Smooth muscle cell (in vitro differentiated cells): ENCODE data around the gene SLC24A4. TPM values are rescaled to one million over a fixed set of nuclear protein-coding genes. Genes with fewer than 3 reads are reported as not detected.

Experiments used
- DNase-seq: peaks from one replicate; lab custom pipeline; 2025; ENCODE audit not compliant: unreplicated experiment; lab: John Stamatoyannopoulos, UW
- H2AFZ ChIP-seq: fragments of 200-600 bp; sonication (generic); 2 replicates; pipeline ENCODE4 v1.6.0; 2016; ENCODE audit warnings: antibody characterized with exemption, low read depth, mild to moderate bottlenecking
- H3F3A ChIP-seq: fragments of 200-600 bp; sonication (generic); 2 replicates; pipeline ENCODE4 v1.6.0; 2017; ENCODE audit warnings: antibody characterized with exemption, low read depth
- H3K27ac ChIP-seq: fragments of 200-600 bp; sonication (generic); 2 replicates; pipeline ENCODE4 v1.5.1; 2016; ENCODE audit warnings: low read depth, mild to moderate bottlenecking
- H3K27me3 ChIP-seq: fragments of 200-600 bp; sonication (generic); 2 replicates; pipeline ENCODE4 v1.6.1; 2016; ENCODE audit warnings: low read depth, mild to moderate bottlenecking
- H3K36me3 ChIP-seq: fragments of 200-600 bp; sonication (generic); 2 replicates; pipeline ENCODE4 v1.5.1; 2016; ENCODE audit warnings: low read depth
- H3K4me1 ChIP-seq: fragments of 200-600 bp; sonication (generic); 2 replicates; pipeline ENCODE4 v1.5.1; 2016; ENCODE audit warnings: low read depth
- H3K4me2 ChIP-seq: fragments of 200-600 bp; sonication (generic); 2 replicates; pipeline ENCODE4 v1.6.0; 2016; ENCODE audit warnings: mild to moderate bottlenecking
- H3K4me3 ChIP-seq: fragments of 200-600 bp; sonication (generic); 2 replicates; pipeline ENCODE4 v1.5.1; 2016; ENCODE audit warnings: mild to moderate bottlenecking
- H3K79me2 ChIP-seq: fragments of 200-600 bp; sonication (generic); 2 replicates; pipeline ENCODE4 v1.6.0; 2016; ENCODE audit warnings: low read depth, mild to moderate bottlenecking
- H3K9ac ChIP-seq: fragments of 200-600 bp; sonication (generic); 2 replicates; pipeline ENCODE4 v1.6.0; 2016; ENCODE audit warnings: low read depth
- H3K9me3 ChIP-seq: fragments of 200-600 bp; sonication (generic); replicated peaks from 2 replicates; pipeline ENCODE4 v1.5.1; 2016; ENCODE audit warnings: low read depth
- H4K20me1 ChIP-seq: fragments of 200-600 bp; sonication (generic); 2 replicates; pipeline ENCODE4 v1.6.0; 2016; ENCODE audit warnings: low read depth
- WGBS: methylation state at CpG from one replicate; pipeline ENCODE4 v1.1.7; 2016; ENCODE audit warnings: low lambda C conversion rate; 5-methylcytosine and 5-hydroxymethylcytosine counted together
- polyA plus RNA-seq: library from polyadenylated mRNA; unstranded; fragments of >200 nt; fragmentation: Nextera tagmentation; extraction: Ambion mirVana; gene quantifications from 2 replicates; pipeline ENCODE4 v1.2.1, GENCODE V29; 2016
- total RNA-seq: library from RNA; depleted of rRNA; stranded (reverse); fragments of >200 nt; gene quantifications from 2 replicates; pipeline ENCODE4 v1.2.3, GENCODE V29; 2014
- TF ChIP-seq, protein P1 (sequence below): fragments of 200-600 bp; sonication (generic); IDR thresholded peaks from 2 replicates; pipeline ENCODE4 v1.5.1; 2017; ENCODE audit warnings: borderline replicate concordance, mild to moderate bottlenecking, antibody characterized with exemption; ENCODE audit not compliant: insufficient read depth, poor library complexity, severe bottlenecking

SLC24A4 gene
- total and polyA plus RNA-seq, 2 experiments from 2014 or later = 0.58 TPM; not detected in 1

DNA sequence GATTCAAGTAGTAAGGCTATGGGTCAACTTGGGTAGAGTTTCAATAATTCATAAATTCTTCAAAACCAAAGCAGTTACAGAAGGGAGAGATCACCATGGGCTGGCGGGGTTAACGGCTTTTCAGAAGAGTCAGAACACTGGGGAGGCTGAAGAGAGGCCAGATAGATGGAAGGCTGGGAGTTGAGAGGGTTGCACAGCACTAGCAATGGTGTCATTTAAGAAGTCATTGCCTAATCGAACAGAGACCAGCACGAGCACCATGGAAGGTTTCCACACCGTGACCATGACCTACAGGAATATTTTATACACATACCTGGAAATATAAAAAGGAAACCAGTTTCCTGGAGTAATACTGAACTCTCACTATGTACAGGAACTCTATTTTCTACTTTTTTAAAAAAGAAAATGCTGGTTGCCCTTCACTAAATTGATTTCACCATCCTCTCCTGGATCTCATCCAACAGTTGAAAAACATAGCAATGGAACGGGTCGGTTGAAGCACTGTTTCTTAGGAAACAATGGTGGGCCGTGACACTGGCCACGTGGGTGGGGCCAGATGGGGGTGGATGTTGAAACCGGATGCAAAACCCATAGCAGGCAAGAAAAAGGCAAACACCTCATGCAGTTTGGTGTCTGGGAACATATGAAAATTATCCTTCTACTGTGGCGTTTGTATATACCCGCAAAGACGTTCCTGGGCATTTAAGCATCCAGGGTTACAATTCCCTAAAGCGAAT is 152.7 kb downstream of the SLC24A4 start:
- Histone ChIP-seq H3K4me2 (no peak overlapping the region), H3K79me2 (no peaks in the 10 kb centered on the region), H3K36me3 (no peaks in the 10 kb centered on the region), H3K4me1 (no peaks in the 10 kb centered on the region), H3K9me3 (no peaks in the 10 kb centered on the region), H3K9ac (no peak overlapping the region), H3F3A (no peaks in the 10 kb centered on the region), H2AFZ (no peak overlapping the region), H4K20me1 (no peaks in the 10 kb centered on the region), H3K27me3 (no peaks in the 10 kb centered on the region), H3K27ac (no peak overlapping the region), H3K4me3 (no peak overlapping the region)
- TF ChIP-seq, protein P1, sequence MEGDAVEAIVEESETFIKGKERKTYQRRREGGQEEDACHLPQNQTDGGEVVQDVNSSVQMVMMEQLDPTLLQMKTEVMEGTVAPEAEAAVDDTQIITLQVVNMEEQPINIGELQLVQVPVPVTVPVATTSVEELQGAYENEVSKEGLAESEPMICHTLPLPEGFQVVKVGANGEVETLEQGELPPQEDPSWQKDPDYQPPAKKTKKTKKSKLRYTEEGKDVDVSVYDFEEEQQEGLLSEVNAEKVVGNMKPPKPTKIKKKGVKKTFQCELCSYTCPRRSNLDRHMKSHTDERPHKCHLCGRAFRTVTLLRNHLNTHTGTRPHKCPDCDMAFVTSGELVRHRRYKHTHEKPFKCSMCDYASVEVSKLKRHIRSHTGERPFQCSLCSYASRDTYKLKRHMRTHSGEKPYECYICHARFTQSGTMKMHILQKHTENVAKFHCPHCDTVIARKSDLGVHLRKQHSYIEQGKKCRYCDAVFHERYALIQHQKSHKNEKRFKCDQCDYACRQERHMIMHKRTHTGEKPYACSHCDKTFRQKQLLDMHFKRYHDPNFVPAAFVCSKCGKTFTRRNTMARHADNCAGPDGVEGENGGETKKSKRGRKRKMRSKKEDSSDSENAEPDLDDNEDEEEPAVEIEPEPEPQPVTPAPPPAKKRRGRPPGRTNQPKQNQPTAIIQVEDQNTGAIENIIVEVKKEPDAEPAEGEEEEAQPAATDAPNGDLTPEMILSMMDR = no peak
- DNase-seq = no peak
- 92% methylated on average over 14 of the region's 14 CpGs for WGBS

GRCh38 chr14:92480856-92481255 is 157.9 kb downstream of the SLC24A4 start:
- Histone ChIP-seq H3K27me3 (no peaks in the 10 kb centered on the region), H3K9me3 (no peaks in the 10 kb centered on the region), H3K36me3 (no peaks in the 10 kb centered on the region), H3K4me3 (no peak overlapping the region), H4K20me1 (no peaks in the 10 kb centered on the region), H3K4me2 (no peak overlapping the region), H3K79me2 (no peaks in the 10 kb centered on the region), H3K9ac (no peak overlapping the region), H3K4me1 (no peaks in the 10 kb centered on the region), H3K27ac (no peak overlapping the region), H2AFZ (no peak overlapping the region), H3F3A (no peaks in the 10 kb centered on the region)
- no peak for DNase-seq
- TF ChIP-seq, protein P1 = no peak
- WGBS = 83% methylated on average over 3 of the region's 3 CpGs

GRCh38 chr14:92481386-92481785 is 158.4 kb downstream of the SLC24A4 start:
- no peaks in the 10 kb centered on the region for H3K9me3 ChIP-seq
- no peak overlapping the region for H3K9ac ChIP-seq
- H3K4me3 ChIP-seq = no peak overlapping the region
- 44% methylated on average over 1 of the region's 1 CpG for WGBS
- H2AFZ ChIP-seq = no peak overlapping the region
- no peak for DNase-seq
- H3K4me2 ChIP-seq = no peak overlapping the region
- no peaks in the 10 kb centered on the region for H3K27me3 ChIP-seq
- no peak overlapping the region for H3K27ac ChIP-seq
- no peaks in the 10 kb centered on the region for H4K20me1 ChIP-seq
- TF ChIP-seq, protein P1 = peak; percentile 9
- H3K79me2 ChIP-seq = no peaks in the 10 kb centered on the region
- H3F3A ChIP-seq = no peaks in the 10 kb centered on the region
- H3K36me3 ChIP-seq = no peaks in the 10 kb centered on the region
- H3K4me1 ChIP-seq = no peaks in the 10 kb centered on the region

DNA sequence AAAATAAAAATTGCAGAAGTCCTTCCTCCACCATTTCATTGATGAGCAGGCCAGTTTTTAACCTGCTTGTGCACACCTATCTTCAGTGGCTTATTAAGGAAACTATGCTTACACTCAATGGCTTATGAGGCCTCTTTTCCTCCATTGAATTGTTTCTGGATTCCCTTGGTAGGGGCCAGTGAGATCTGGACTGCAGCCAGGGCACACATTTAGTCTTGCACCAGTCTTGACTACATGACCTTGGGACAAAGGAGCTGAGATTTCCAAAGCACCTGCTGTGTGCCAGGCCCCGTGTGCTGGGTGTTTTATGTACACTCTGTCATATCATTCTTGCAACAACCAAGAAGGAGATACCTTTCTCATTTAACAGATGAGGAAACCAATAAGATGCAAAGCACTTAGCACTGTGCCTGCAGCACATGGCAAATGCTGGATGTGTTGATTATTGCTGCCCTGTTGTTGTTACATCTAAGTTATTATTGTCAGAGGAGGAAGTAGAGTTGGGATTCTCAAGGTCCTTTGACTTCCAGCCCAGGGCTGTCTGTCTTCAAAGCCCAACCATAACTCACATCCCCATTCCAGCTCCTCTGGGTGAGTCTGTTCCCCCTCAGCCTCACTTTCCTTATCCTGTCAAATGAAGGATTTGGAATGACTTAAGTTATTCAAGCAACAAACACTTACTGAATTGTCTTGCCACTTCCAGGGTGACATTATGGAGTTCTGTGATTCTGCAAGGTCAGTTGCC is 159.0 kb downstream of the SLC24A4 start:
- Histone ChIP-seq H3K4me3 (no peak overlapping the region), H4K20me1 (no peaks in the 10 kb centered on the region), H3K4me1 (no peaks in the 10 kb centered on the region), H3K27ac (no peak overlapping the region), H3K9me3 (no peaks in the 10 kb centered on the region), H2AFZ (no peak overlapping the region), H3K79me2 (no peaks in the 10 kb centered on the region), H3F3A (no peaks in the 10 kb centered on the region), H3K9ac (no peak overlapping the region), H3K4me2 (no peak overlapping the region), H3K27me3 (no peaks in the 10 kb centered on the region), H3K36me3 (no peaks in the 10 kb centered on the region)
- WGBS = 86% methylated on average over 1 of the region's 1 CpG
- TF ChIP-seq, protein P1 = no peak
- no peak for DNase-seq
